NCI-H2081 treated with DMSO at 0.1 percent for 48 hours (cell line): Measurements from ENCODE around the gene PARP1.
"Not testable (repeated sequence)": the region's sequence is repeated elsewhere in the genome, so short reads cannot be mapped to it uniquely, and the experiment has no call there.

Source experiments
- DNase-seq: peaks from one replicate; lab custom pipeline; 2025; lab: John Stamatoyannopoulos, UW

PARP1 gene

DNA sequence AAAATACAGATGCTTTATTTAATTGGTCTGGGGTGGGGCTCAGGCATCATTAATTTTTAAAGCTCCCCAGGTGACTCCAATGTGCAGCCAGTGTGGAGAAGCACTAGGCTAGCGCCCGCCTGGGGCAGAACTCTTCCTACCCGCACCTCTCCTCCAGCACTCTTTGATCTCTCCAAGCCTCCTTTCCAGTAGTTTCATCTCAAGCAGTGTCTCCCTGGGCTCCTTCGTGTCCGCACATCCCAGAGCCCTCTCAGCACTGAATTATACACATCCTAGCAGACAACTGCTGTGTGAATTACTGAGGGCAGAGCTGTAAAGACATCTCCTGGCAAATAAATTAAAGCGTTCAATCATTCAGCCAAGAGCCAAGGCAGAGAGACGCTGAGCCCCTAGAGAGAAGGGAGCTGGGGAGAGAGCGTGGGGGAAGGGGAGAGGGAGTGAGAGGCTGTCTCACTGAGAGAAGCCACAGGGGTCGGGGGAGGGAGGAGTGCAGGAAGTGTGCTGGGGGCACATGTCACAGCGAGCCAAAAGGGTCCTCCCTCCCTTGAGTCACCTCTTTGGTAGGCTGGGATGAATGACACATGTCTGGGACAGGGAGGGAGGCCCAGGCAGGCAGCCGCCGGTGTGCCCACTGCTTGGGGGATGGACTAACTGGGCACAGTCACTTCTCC lies 21.0 kb upstream of the PARP1 start:
- DNase-seq = no peak

GRCh38 chr1:226428348-226428747 lies 20.5 kb upstream of the PARP1 start:
- DNase-seq = no peak

DNA sequence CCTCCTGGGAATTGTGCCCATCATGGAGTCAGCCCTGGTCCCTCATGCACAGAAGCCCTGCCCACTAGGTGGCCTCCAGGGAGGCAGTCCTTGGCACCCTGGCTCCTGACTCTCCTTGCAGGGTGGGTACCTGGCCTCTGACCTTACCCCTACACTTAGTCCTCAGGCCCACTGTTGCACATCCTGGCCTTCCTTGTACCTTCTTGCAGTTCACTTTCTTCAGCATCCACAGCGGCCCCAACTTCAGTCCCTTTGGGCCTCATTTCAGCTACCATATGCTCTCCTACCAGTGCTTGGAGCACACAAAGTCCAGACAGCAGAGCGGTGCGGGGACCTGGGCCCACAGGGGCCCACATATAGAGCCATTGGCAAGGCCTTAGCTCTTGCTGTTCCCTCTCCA lies 19.2 kb upstream of the PARP1 start:
- DNase-seq = no peak

- DNase-seq = not testable (repeated sequence)
These were observed 18.5 kb upstream of the PARP1 start for GRCh38 chr1:226426395-226426794.

DNA sequence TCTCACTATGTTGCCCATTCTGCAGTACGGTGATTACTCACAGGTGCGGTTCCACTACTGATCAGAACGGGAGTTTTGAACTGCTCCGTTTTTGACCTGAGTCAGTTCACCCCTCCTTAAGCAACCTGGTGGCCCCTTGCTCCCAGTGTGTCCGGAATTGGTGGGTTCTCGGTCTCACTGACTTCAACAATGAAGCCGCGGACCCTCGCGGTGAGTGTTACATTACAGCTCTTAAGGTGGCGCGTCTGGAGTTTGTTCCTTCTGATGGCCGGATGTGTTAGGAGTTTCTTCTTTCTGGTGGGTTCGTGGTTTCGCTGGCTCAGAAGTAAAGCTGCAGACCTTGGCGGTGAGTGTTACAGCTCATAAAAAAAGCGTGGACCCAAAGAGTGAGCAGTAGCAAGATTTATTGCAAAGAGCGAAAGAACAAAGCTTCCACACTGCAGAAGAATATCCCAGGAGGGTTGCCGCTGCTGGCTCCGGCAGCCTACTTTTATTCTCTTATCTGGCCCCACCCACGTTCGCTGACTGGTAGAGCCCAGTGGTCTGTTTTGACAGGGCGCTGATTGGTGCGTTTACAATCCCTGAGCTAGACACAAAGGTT lies 17.6 kb upstream of the PARP1 start:
- no peak for DNase-seq

GRCh38 chr1:226425004-226425378 lies 17.1 kb upstream of the PARP1 start:
- DNase-seq = no peak

- DNase-seq = peak; percentile 54
These were observed 16.5 kb upstream of the PARP1 start for GRCh38 chr1:226424221-226425003.

- no peak for DNase-seq
These were observed 14.6 kb upstream of the PARP1 start for GRCh38 chr1:226422478-226422877.

DNA sequence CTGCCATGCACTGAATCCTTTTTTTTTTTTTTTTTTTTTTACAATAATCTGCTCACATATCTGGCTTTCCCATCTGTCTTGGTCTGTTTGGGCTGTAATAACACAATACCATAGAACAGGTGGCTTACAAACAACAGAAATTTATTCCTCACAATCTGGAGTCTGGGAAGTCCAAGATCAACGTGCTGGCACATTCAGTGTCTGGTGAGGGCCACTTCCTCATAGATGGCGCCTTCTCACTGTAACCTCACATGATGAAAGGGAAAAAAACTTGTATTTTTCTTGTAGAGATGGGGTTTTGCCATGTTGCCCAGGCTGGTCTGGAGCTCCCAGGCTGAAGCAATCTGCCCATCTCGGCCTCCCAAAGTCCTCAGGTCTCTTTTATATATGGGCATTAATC lies 13.0 kb upstream of the PARP1 start:
- DNase-seq = no peak

DNA sequence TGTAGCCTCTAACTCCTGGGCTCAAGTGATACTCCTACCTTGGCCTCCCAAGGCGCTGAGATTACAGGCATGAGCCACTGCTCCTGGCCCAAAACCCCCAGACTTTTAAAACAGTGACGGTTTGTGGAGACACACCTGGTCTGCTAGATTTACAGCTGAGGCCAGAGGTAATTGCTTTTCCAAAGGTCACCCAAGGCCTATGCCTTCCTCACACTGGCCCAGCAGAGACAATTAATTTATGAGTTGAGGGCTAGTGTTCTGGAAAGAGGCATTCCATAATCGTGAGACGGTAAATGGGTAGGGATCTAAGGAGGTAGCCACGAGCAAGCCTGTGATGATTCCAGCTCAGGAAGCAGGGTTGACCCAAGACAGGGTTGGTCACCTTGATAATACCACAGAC lies 12.4 kb upstream of the PARP1 start:
- DNase-seq = no peak

- no peak for DNase-seq
These were observed 11.6 kb upstream of the PARP1 start for GRCh38 chr1:226419284-226420029.

GRCh38 chr1:226417830-226418546 lies 10.1 kb upstream of the PARP1 start:
- DNase-seq = no peak

- DNase-seq = no peak
These were observed 9.5 kb upstream of the PARP1 start for GRCh38 chr1:226417350-226417749.

DNA sequence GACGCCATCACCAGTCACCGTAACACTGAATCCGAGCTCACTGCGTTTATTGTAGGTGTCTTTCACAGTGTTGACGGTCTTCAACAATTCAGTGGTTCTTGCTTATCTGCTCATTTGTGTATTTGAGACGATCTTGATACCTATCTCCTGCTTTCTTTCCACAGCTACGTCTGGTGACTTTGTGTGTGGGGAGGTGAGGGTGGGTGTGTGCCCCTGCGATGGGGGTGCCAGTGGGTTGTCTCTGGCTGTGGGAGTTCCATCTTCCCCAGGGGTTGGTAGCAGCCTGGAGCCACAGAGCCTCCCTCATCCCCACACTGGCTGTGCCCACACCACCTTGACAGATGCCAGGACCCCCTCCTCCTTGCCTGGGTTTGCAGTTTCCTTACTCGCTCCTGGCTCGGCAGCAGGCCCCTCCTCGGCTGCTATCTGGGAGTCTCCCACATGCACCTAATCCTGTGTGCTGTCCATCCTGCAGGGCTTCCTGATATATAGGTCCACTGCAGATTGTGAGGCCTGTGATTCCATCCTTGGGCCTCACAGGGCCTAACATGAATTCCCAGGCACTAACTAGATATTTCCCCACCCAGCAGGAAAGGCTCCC lies 6.3 kb upstream of the PARP1 start:
- DNase-seq = no peak

GRCh38 chr1:226411619-226412018 lies 3.7 kb upstream of the PARP1 start:
- DNase-seq = no peak

GRCh38 chr1:226410958-226411357 lies 3.1 kb upstream of the PARP1 start:
- no peak for DNase-seq

- no peak for DNase-seq
These were observed 1.5 kb upstream of the PARP1 start for GRCh38 chr1:226409392-226409791.

DNA sequence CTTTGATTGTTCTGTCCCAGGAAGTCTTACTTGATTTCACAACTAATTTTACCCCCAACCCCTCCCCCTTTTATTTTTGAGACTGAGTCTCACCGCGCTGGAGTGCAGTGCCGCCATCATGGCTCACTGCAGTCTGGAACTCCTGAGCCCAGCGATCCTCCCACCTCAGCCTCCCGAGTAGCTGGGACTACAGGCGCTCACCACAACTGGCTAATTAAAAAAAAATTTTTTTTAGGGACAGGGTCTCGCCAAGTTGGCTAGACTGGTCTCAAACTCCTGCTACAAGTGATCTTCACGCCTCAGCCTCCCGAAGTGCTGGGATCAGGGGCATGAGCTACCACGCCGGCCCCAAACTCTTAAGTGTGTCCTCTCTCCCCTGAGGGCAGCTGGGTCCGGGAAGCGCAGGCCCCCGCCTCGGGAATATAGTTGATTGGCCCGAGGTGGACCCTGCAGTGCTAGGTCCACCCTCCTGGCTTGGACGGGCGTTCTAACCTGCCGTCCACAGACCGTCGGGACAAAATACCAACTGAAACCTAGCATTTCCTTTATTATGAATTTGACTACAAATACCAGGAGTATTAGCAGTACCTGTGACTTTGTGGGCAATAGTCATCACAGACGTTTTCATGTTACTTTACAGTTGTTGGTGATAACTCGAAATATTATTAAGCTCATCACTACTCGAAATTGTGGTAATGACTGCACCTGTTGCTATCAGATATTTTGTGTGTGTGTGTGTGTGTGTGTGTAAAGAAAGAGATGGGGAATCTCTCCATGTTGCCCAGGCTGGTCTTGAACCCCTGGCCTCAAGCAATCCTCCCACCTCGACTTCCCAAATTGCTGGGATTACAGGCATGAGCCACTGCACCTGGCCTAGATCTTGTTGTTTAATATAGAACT lies 642 bp upstream of the PARP1 start:
- no peak for DNase-seq

GRCh38 chr1:226407199-226407496 lies 745 bp downstream of the PARP1 start:
- no peak for DNase-seq

DNA sequence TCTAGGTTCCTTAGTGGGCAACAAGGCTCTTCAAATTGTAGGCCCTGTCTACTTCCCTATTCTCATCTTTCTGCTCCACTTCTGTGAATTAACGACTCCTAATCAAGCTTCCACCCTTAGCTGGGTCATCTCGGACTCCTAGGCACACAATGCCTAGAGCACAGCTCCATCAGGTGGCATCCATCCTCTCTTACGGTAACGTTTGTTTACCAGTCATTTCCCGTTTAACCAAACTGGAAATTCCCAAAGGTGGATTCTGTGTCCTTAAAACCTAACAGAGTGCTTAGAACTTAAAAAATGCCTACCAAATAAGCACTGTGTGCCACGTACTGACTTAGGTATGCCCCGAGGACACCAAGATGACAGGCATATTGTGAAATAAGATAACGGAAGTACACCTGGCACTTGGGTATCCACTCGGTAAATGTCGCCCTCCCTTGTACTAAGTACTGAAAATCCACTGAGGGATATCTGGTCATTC lies 1.5 kb downstream of the PARP1 start:
- no peak for DNase-seq
